Measurements from ENCODE around the gene ICA1. TPM values are rescaled to one million over a fixed set of nuclear protein-coding genes. Genes with fewer than 3 reads are reported as not detected.

Gene ICA1
- polyA plus RNA-seq, 1 experiment, result not detected

DNA sequence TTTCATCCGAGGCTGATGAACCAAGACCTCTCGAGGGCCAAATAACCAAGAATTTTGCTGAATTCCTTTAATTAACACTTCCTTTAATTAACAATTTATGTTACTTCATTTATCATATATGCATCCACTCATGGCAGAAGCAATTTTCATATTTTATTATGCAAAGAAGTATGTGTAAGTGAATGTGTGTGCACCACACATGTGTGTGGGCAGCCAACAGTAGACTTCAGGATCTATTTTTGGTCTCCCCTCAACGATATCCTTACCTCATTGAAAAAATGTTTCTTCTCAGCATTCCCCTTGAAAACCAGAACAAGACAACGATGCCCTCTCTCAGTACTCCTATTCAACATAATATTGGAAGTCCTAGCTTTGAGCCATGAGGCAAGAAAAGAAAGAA is 96.8 kb downstream of the ICA1 start:
- Histone ChIP-seq H3K4me3 (ENCODE audit: low read depth, low read length) (no peak overlapping the region), H3K27ac (ENCODE audit: low read depth, low read length) (no peak overlapping the region), H3K9me3 (ENCODE audit: control insufficient read depth, insufficient read depth, low read length) (no peaks in the 10 kb centered on the region), H3K27me3 (ENCODE audit: control insufficient read depth, insufficient read depth, low read length) (no peaks in the 10 kb centered on the region)
- no peak for TF ChIP-seq CTCF (IDR thresholded peaks at IDR 0.05; ENCODE audit: low read depth, low read length)
- ChIA-PET CTCF (no interaction called here), POLR2A (no interaction called here)
- DNase-seq (ENCODE audit: low read depth, low spot score), result no peak

- Histone ChIP-seq H3K4me3 (ENCODE audit: low read depth, low read length) (no peak overlapping the region), H3K9me3 (ENCODE audit: control insufficient read depth, insufficient read depth, low read length) (no peaks in the 10 kb centered on the region), H3K27ac (ENCODE audit: low read depth, low read length) (no peak overlapping the region), H3K27me3 (ENCODE audit: control insufficient read depth, insufficient read depth, low read length) (no peaks in the 10 kb centered on the region)
- no peak for TF ChIP-seq CTCF (IDR thresholded peaks at IDR 0.05; ENCODE audit: low read depth, low read length)
- CTCF ChIA-PET, result interaction anchor here (0.6 kb wide), 1 partner anchor 238 kb away, joined by 4 read pairs; no protein-coding TSS in a partner anchor
- POLR2A ChIA-PET, result no interaction called here
- DNase-seq (ENCODE audit: low read depth, low spot score), result no peak
Measured at GRCh38 chr7:8162181-8162580, 99.8 kb downstream of the ICA1 start.

DNA sequence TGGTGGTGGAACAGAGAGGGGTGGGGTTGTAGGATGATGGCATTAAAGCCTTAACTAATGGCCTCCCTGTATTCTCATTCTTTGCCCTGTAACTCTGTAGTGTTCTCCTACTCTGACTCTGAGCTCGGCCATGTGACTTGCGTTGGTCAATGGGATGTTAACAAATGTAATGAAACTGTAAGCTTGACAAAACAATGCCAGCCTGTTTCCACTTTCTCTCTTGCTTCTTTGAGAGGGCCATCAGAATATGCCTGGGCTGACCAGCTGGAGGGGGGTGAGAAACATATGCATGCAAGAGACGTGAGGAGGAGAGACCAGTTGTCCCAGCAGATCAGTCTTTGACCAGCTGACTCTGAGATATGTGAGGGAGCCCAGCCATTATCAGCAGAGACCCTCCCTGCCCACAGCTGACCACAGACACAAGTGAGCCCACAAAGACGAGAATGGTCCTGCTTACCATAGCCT is 100.6 kb downstream of the ICA1 start:
- CTCF ChIA-PET, result interaction anchor here (0.6 kb wide), 1 partner anchor 239 kb away, joined by 4 read pairs; no protein-coding TSS in a partner anchor
- Histone ChIP-seq H3K27ac (ENCODE audit: low read depth, low read length) (no peak overlapping the region), H3K9me3 (ENCODE audit: control insufficient read depth, insufficient read depth, low read length) (no peaks in the 10 kb centered on the region), H3K4me3 (ENCODE audit: low read depth, low read length) (no peak overlapping the region), H3K27me3 (ENCODE audit: control insufficient read depth, insufficient read depth, low read length) (no peaks in the 10 kb centered on the region)
- DNase-seq (ENCODE audit: low read depth, low spot score), result no peak
- POLR2A ChIA-PET, result no interaction called here
- no peak for TF ChIP-seq CTCF (IDR thresholded peaks at IDR 0.05; ENCODE audit: low read depth, low read length)

- DNase-seq (ENCODE audit: low read depth, low spot score), result no peak
- POLR2A ChIA-PET, result no interaction called here
- Histone ChIP-seq H3K4me3 (ENCODE audit: low read depth, low read length) (no peak overlapping the region), H3K27ac (ENCODE audit: low read depth, low read length) (no peak overlapping the region), H3K27me3 (ENCODE audit: control insufficient read depth, insufficient read depth, low read length) (no peaks in the 10 kb centered on the region), H3K9me3 (ENCODE audit: control insufficient read depth, insufficient read depth, low read length) (no peaks in the 10 kb centered on the region)
- no peak for TF ChIP-seq CTCF (IDR thresholded peaks at IDR 0.05; ENCODE audit: low read depth, low read length)
- CTCF ChIA-PET, result no interaction called here
Measured at GRCh38 chr7:8160779-8161345, 101.1 kb downstream of the ICA1 start.

GRCh38 chr7:8160250-8160649 is 101.7 kb downstream of the ICA1 start:
- no peaks in the 10 kb centered on the region for H3K27me3 ChIP-seq (ENCODE audit: control insufficient read depth, insufficient read depth, low read length)
- no peak overlapping the region for H3K27ac ChIP-seq (ENCODE audit: low read depth, low read length)
- ChIA-PET CTCF (no interaction called here), POLR2A (no interaction called here)
- no peak overlapping the region for H3K4me3 ChIP-seq (ENCODE audit: low read depth, low read length)
- DNase-seq (ENCODE audit: low read depth, low spot score), result no peak
- no peaks in the 10 kb centered on the region for H3K9me3 ChIP-seq (ENCODE audit: control insufficient read depth, insufficient read depth, low read length)
- no peak for TF ChIP-seq CTCF (IDR thresholded peaks at IDR 0.05; ENCODE audit: low read depth, low read length)
